ENCODE data around the gene PLD6.
"Not testable (repeated sequence)": the region's sequence is repeated elsewhere in the genome, so short reads cannot be mapped to it uniquely, and the experiment has no call there.

PLD6 gene

GRCh38 chr17:17206124-17206912 is at the start of gene PLD6:
Gene PLD6, minus strand, starts transcription at chr17:17206333. Its CDS starts 47 bp downstream, at chr17:17206286.
- DNase-seq = peak; percentile 89

- not testable (repeated sequence) for DNase-seq
Measured at GRCh38 chr17:17255689-17256088, 49.6 kb upstream of the PLD6 start.

GRCh38 chr17:17254036-17254435 is 47.9 kb upstream of the PLD6 start:
- no peak for DNase-seq

GRCh38 chr17:17253406-17253805 is 47.3 kb upstream of the PLD6 start:
- DNase-seq = no peak

- DNase-seq = no peak
Measured at GRCh38 chr17:17252149-17252661, 46.1 kb upstream of the PLD6 start.

GRCh38 chr17:17246879-17247278 is 40.7 kb upstream of the PLD6 start:
- DNase-seq = no peak

GRCh38 chr17:17243163-17243562 is 37.0 kb upstream of the PLD6 start:
- no peak for DNase-seq

GRCh38 chr17:17242246-17242645 is 36.1 kb upstream of the PLD6 start:
- DNase-seq = no peak

GRCh38 chr17:17241656-17242055 is 35.5 kb upstream of the PLD6 start:
- DNase-seq = no peak

GRCh38 chr17:17239832-17240231 is 33.7 kb upstream of the PLD6 start:
- no peak for DNase-seq

GRCh38 chr17:17237026-17237799 is 31.1 kb upstream of the PLD6 start, which contains the start of gene FLCN:
Gene FLCN, minus strand, starts transcription at chr17:17237168. Its CDS starts 9,031 bp downstream, at chr17:17228137.
- DNase-seq = peak; percentile 92

- DNase-seq = peak; percentile 18
Measured at GRCh38 chr17:17236295-17237025, 30.3 kb upstream of the PLD6 start.

- DNase-seq = no peak
Measured at GRCh38 chr17:17235212-17236174, 29.4 kb upstream of the PLD6 start.

- DNase-seq = no peak
Measured at GRCh38 chr17:17232303-17232621, 26.1 kb upstream of the PLD6 start.

GRCh38 chr17:17231621-17232302 is 25.6 kb upstream of the PLD6 start:
- DNase-seq = no peak

GRCh38 chr17:17229416-17230384 is 23.6 kb upstream of the PLD6 start:
- DNase-seq = no peak

GRCh38 chr17:17228521-17229279 is 22.6 kb upstream of the PLD6 start:
- no peak for DNase-seq

- DNase-seq = no peak
Measured at GRCh38 chr17:17227608-17228520, 21.7 kb upstream of the PLD6 start.

Data from NCI-H1105 treated with DMSO at 0.1 percent for 48 hours (cell line).